DOHH2 (cell line): Measurements from ENCODE around the gene PSMC2.

Experiments used
- CTCF ChIP-seq: fragments of 200-600 bp; sonication (generic); IDR thresholded peaks from one replicate; pipeline ENCODE4 v1.5.1; 2014; ENCODE audit warnings: antibody characterized with exemption, mild to moderate bottlenecking, low read depth, low read length; ENCODE audit not compliant: poor library complexity, severe bottlenecking
- EZH2phosphoT487 ChIP-seq: fragments of 200-600 bp; sonication (generic); IDR thresholded peaks from 2 replicates; pipeline ENCODE4 v1.6.1; 2017; ENCODE audit warnings: borderline replicate concordance, mild to moderate bottlenecking, antibody characterized with exemption, low read length, moderate library complexity, mixed read lengths

GRCh38 chr7:103314852-103315251 is 32.6 kb upstream of the PSMC2 start:
- TF ChIP-seq CTCF (no peak), EZH2phosphoT487 (no peak)
